OCI-LY1 (cell line): ENCODE results near the gene MAD2L1BP.

ENCODE experiments used
- H2AFZ ChIP-seq: fragments of 200-600 bp; sonication (generic), shearing (Covaris generic); 2 replicates; pipeline ENCODE4 v1.6.0; 2014; ENCODE audit warnings: antibody characterized with exemption, mild to moderate bottlenecking, low read length
- H3F3A ChIP-seq: fragments of 200-600 bp; sonication (generic), shearing (Covaris generic); 2 replicates; pipeline ENCODE4 v1.6.0; 2014; ENCODE audit warnings: mild to moderate bottlenecking, antibody characterized with exemption, low read length, moderate library complexity; ENCODE audit not compliant: insufficient read depth
- H3K27ac ChIP-seq: fragments of 200-600 bp; sonication (generic); 2 replicates; pipeline ENCODE4 v1.5.1; 2014; ENCODE audit warnings: low read length, mixed run types, mild to moderate bottlenecking, low read depth; ENCODE audit not compliant: poor library complexity, severe bottlenecking
- H3K27me3 ChIP-seq: fragments of 200-600 bp; sonication (generic); 2 replicates; pipeline ENCODE4 v1.6.0; 2014; ENCODE audit warnings: antibody characterized with exemption, mild to moderate bottlenecking, low read length, moderate library complexity; ENCODE audit not compliant: insufficient read depth
- H3K36me3 ChIP-seq: fragments of 200-600 bp; sonication (generic); 2 replicates; pipeline ENCODE4 v1.6.1; 2014; ENCODE audit warnings: mild to moderate bottlenecking, antibody characterized with exemption, low read length, moderate library complexity, mixed read lengths; ENCODE audit not compliant: insufficient read depth
- H3K4me1 ChIP-seq: fragments of 200-600 bp; sonication (generic); 2 replicates; pipeline ENCODE4 v1.5.1; 2014; ENCODE audit warnings: mild to moderate bottlenecking, low read length, moderate library complexity; ENCODE audit not compliant: insufficient read depth, severe bottlenecking
- H3K4me2 ChIP-seq: fragments of 200-600 bp; sonication (generic), shearing (Covaris generic); 2 replicates; pipeline ENCODE4 v1.6.1; 2014; ENCODE audit warnings: low read length
- H3K4me3 ChIP-seq: fragments of 200-600 bp; sonication (generic); 2 replicates; pipeline ENCODE4 v1.5.1; 2014; ENCODE audit warnings: low read length, low read depth, mild to moderate bottlenecking, mixed read lengths; ENCODE audit not compliant: poor library complexity, severe bottlenecking
- H3K79me2 ChIP-seq: fragments of 200-600 bp; shearing (Covaris generic); 2 replicates; pipeline ENCODE4 v1.6.1; 2016; ENCODE audit warnings: mixed run types, low read length, mixed read lengths; ENCODE audit not compliant: insufficient read depth
- H3K9ac ChIP-seq: fragments of 200-600 bp; sonication (generic), shearing (Covaris generic); 2 replicates; pipeline ENCODE4 v1.6.1; 2014; ENCODE audit warnings: mild to moderate bottlenecking, low read length, mixed read lengths
- H3K9me2 ChIP-seq: fragments of 200-600 bp; sonication (generic), shearing (Covaris generic); 2 replicates; pipeline ENCODE4 v1.6.1; 2014; ENCODE audit warnings: low read depth, mild to moderate bottlenecking, low read length, mixed read lengths
- H3K9me3 ChIP-seq: fragments of 200-600 bp; shearing (Covaris generic); 2 replicates; pipeline ENCODE4 v1.6.1; 2014; ENCODE audit warnings: low read length, mixed read lengths
- H4K20me1 ChIP-seq: fragments of 200-600 bp; sonication (generic), shearing (Covaris generic); 2 replicates; pipeline ENCODE4 v1.6.0; 2016; ENCODE audit warnings: mild to moderate bottlenecking, low read length; ENCODE audit not compliant: insufficient read depth
- CTCF ChIP-seq: fragments of 200-600 bp; sonication (generic), shearing (Covaris generic); IDR thresholded peaks from 2 replicates; pipeline ENCODE4 v1.5.1; 2017; ENCODE audit warnings: mild to moderate bottlenecking, antibody characterized with exemption, low read length, moderate library complexity, mixed read lengths
- EZH2 ChIP-seq: fragments of 200-600 bp; sonication (generic), shearing (Covaris generic); IDR thresholded peaks from 2 replicates; pipeline ENCODE4 v1.8.0; 2017; ENCODE audit warnings: borderline replicate concordance, mixed run types, mild to moderate bottlenecking, antibody characterized with exemption, low read length, moderate library complexity, mixed read lengths

Gene MAD2L1BP

GRCh38 chr6:43681303-43681702 lies 45.7 kb downstream of the MAD2L1BP start:
- Histone ChIP-seq H3K36me3 (peaks cover 62% of the 10 kb centered on the region), H3K27ac (no peak overlapping the region), H3K9me3 (no peaks in the 10 kb centered on the region), H3K27me3 (no peaks in the 10 kb centered on the region), H3K4me3 (no peak overlapping the region), H3K4me1 (peaks cover 27% of the 10 kb centered on the region), H2AFZ (no peak overlapping the region), H3F3A (no peaks in the 10 kb centered on the region), H3K79me2 (peaks cover 35% of the 10 kb centered on the region), H3K9me2 (no peaks in the 10 kb centered on the region), H4K20me1 (no peaks in the 10 kb centered on the region), H3K9ac (no peak overlapping the region), H3K4me2 (no peak overlapping the region)
- TF ChIP-seq CTCF (no peak), EZH2 (no peak)

GRCh38 chr6:43682724-43683429 lies 47.2 kb downstream of the MAD2L1BP start:
- Histone ChIP-seq H3K4me2 (no peak overlapping the region), H3K9me3 (no peaks in the 10 kb centered on the region), H3K4me1 (peaks cover 37% of the 10 kb centered on the region), H3K36me3 (peaks cover 46% of the 10 kb centered on the region; the same call in 1 of the 2 replicates), H3K9ac (no peak overlapping the region), H3F3A (no peaks in the 10 kb centered on the region), H3K9me2 (no peaks in the 10 kb centered on the region), H4K20me1 (no peaks in the 10 kb centered on the region), H3K4me3 (no peak overlapping the region), H3K79me2 (peaks cover 47% of the 10 kb centered on the region), H2AFZ (no peak overlapping the region), H3K27me3 (no peaks in the 10 kb centered on the region), H3K27ac (no peak overlapping the region)
- TF ChIP-seq EZH2, result no peak
- no peak for TF ChIP-seq CTCF

- Histone ChIP-seq H3K27ac (peak overlapping the region; percentile 13), H3K27me3 (no peaks in the 10 kb centered on the region)
Measured at GRCh38 chr6:43683708-43684455, 48.2 kb downstream of the MAD2L1BP start.

More at GRCh38 chr6:43683708-43684455, 48.2 kb downstream of the MAD2L1BP start:
- TF ChIP-seq CTCF (no peak), EZH2 (no peak)
- Histone ChIP-seq H3K9ac (no peak overlapping the region), H3K4me2 (no peak overlapping the region), H2AFZ (no peak overlapping the region), H3F3A (no peaks in the 10 kb centered on the region), H3K79me2 (peaks cover 47% of the 10 kb centered on the region), H3K9me3 (no peaks in the 10 kb centered on the region), H4K20me1 (no peaks in the 10 kb centered on the region), H3K9me2 (no peaks in the 10 kb centered on the region), H3K36me3 (peaks cover 36% of the 10 kb centered on the region; the same call in 1 of the 2 replicates), H3K4me3 (no peak overlapping the region), H3K4me1 (peaks cover 42% of the 10 kb centered on the region)
